ENCODE measurements around the gene GAL3ST2. TPM values are rescaled to one million over a fixed set of nuclear protein-coding genes. Genes with fewer than 3 reads are reported as not detected.
"Not testable (repeated sequence)": the region's sequence is repeated elsewhere in the genome, so short reads cannot be mapped to it uniquely, and the experiment has no call there.

The GAL3ST2 gene
- polyA plus RNA-seq, 3 donors = 0.43 to 0.88 (median 0.77) TPM

DNA sequence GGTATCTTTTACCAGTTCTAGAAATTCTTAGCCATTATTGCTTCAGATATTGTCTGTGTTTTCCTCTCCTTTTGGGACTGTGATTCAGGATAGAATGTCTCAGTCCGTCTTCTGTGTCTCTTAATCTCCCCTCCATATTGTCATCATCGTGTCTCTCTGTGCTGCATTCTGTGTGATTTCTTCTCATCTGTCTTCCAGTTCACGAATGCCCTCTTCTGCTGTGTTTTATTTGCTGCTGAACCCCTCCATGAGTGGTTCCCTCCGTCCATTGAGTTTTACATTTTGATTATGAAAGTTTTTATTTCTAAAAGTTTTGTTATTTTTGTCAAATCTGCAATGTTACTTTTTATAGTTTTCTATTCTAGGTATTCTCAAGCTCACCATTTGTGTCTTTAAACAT, 30.5 kb upstream of the GAL3ST2 start:
- DNase-seq = no peak

DNA sequence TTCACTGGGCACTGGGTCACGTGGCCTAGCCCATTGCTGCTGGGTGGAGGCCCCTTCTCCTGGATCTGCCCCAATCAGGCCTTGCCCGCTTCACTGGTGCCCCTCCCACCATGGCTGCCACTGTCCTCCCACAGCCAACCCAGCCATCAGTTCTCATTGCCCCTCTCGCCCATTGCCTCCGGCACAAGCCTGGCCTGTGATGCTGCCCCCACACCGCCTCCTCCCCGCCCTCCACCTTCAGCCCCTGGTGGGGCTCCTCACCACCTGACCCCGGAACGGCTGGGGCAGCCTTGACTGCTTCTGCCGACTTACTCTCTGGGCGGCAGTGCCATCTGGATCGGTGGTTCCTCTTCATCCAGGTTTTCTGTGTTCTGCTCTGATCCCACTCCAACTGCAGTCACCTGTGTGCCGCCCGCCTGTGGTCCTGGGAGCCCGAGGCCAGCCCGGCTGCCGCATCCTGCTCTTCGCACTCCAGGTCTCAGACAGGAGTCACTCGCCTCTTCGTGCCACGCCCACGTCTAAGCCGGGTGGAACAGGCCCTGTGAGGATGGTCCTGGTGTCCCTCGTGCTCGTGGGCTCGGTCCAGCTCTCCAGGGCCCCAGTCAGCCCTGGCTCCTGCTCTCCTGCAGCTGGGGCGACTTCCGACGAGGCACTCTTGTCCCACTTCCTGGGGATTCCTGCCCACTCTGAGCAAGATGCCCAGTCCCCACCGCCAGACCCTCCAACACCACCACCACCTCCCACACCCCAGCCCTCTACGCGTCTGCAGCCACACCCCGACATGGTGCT, 28.0 kb upstream of the GAL3ST2 start:
- DNase-seq = no peak

DNA sequence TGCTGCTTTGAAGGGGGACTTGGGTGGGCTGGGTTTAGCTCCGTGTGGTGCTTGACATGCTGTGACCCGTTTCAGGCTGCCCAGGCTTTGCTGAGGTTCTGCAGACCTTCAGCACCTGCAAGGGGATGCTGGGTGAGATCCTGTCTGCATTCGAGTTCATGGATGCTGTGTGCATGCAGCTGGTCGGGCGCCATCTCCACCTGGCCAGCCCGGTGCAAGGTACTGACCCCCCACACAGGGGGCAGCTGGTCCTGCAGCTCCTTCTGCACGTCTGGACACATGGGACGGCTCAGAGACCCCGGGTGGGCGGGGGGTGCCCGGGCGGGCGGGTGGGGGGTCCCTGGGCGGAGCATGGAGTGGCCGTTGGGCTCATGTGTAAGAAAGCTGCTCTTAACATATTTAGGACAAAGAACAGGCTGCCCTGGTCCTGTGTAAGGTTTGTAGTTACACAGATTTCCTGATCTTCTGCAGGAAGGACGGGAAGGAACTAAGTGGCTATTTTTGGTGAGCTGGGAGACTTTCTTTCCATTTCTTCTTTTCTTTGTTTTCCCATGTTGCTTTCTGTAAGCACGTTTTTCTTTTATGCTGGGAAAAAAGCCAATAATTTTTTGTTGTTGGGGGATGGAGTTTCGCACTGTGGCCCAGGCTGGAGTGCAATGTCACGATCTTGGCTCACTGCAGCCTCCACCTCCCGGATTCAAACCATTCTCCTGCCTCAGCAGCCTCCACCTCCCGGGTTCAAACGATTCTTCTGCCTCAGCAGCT, 26.4 kb upstream of the GAL3ST2 start:
- no peak for DNase-seq

DNA sequence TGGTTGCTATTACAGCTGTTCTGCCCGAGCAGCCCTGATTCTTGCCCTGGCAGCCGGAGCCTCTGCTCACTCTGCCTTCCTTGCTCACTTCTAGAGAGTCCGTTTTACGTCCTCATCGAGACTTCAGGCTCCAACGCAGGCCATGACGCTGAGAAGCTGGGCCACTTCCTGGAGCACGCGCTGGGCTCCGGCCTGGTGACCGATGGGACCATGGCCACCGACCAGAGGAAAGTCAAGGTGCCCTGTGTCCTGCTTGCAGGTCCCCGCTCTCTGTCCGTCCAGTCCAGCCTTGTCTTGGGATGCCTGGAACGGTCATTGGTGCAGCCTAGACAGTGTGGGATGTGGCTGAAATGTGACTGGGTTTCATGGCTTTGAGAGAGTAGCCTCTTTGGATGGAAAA, 25.5 kb upstream of the GAL3ST2 start:
- no peak for DNase-seq

DNA sequence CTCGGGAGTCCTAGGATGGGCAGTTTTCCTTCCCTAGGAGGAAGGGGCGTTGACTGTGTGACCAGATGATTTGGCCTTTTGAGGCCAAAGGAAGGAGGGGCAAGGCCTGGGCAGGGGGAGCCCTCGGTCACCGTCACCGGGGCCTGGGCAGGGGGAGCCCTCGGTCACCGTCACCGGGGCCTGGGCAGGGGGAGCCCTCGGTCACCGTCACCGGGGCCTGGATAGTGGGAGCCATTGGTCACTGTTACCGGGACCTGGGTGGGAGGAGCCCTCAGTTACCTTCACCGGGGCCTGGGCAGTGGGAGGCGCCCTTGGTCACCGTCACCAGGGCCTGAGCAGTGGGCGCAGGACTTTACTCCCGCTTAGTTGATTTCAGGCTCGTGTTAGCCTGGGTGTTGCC, 24.8 kb upstream of the GAL3ST2 start:
- no peak for DNase-seq

DNA sequence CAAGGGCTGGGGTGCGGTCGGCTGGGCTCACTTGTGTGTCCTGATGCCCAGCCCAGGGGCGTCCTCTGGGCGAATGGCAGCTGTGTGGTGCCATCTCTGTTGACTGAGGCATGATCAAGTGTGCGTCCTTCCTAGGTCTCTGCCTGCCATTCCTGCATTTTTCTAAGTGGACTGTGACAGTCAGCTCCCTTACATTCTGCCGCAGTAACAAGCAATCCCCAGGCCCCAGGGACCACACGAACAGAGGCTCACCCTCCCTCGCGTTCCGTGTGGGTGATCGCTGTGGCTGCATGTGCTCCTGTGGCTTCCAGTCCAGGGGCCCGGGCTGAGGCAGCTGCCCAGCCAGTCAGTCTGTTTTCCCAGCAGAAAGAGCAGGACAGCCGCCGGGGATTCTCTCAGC, 24.4 kb upstream of the GAL3ST2 start:
- no peak for DNase-seq

DNA sequence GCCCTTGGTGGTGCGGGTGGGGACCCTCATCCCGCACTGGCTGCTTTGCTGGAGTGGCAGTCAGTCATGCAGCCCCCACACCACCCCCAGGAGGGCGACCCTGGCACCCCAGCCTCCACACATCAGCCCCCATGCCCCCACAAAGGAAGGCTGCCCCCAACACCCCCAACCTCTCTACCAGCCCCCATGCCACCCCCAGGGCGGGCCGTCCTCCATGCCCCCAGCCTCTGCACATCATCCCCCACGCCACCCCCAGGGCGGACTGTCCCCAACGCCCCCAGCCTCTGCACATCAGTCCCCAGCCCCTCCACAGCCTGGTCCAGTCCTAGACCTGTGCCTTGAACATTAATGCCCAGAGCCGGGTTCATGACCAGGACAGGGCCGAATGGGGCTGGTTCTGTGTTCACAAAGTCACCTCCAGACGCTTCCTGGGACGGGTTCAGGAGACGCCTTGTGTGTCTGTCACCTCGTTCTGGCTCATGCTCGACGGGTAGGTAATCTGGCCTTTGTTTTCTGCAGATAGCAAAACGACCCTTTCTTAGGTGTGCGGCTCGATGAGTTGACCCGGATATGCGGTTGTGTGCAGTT, 23.8 kb upstream of the GAL3ST2 start:
- no peak for DNase-seq

DNA sequence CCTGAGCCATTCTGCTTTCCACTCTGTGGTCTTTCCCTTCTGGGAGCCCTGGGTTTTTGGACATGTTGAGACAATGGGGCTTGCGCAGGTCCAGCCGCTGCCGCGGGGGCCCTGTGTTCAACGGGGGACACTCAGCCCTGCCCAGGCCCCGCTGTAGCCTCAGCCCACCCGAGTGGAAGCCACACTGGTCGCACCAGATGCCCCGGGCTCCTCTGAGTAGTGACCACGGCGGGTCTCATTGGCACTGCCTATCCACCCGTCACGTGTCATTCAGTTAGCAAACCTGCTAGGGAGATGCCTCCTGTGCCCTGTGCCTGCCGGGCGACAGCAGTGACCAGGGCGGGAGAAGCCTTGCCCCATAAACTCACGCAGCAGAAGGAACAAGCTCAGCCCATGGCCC, 23.1 kb upstream of the GAL3ST2 start:
- no peak for DNase-seq

DNA sequence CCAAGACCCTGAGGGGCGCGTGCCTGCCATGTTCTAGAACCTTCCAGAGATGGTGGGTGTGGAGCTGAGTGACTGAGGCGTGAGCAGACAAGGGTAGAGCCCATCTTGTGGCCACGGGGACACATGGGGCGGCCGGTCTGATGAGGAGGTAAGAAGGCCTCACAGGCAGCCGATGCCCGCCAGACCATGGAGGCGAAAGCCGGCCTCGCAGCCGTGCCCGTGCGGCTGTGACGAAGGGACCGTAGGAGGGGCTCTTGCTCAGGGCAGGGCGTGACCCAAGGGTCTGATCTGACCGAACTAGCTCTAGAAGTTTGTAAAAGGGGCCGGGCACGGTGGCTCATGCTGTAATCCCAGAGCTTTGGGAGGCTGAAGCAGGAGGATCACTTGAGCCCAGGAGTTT, 22.6 kb upstream of the GAL3ST2 start:
- no peak for DNase-seq

DNA sequence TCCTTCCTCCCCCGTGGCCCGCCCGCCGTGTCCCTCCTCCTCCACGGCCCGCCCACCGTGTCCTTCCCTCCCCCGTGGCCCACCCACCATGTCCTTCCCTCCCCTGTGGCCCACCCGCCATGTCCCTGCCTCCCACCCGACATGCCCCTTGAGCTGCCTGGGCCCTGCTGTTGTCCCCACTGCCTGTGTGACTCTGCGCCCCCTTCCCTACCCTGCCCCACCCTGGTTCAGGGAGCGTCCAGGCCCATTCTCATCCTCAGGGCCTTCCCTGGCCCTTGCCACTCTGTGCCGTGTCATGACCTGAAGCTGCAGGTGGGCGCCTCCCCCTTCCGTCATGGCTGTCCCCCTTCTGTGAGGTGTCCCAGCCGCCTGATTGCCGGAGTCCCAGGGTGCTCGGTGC, 21.5 kb upstream of the GAL3ST2 start:
- DNase-seq = no peak

DNA sequence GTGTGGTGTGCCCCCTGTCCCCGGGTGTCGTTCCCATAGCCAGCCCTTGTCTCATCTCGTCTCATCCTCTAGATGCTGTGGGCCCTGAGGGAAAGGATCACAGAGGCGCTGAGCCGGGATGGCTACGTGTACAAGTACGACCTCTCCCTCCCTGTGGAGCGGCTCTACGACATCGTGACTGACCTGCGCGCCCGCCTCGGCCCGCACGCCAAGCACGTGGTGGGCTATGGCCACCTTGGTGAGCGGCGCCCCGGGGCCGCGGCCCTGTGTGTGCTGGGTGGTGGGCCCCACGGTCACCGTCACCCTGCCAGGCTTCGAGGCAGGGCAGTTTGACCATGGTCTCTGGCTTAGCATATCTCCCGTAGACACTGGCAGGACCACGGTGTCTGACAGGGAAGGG, 20.8 kb upstream of the GAL3ST2 start:
- no peak for DNase-seq

DNA sequence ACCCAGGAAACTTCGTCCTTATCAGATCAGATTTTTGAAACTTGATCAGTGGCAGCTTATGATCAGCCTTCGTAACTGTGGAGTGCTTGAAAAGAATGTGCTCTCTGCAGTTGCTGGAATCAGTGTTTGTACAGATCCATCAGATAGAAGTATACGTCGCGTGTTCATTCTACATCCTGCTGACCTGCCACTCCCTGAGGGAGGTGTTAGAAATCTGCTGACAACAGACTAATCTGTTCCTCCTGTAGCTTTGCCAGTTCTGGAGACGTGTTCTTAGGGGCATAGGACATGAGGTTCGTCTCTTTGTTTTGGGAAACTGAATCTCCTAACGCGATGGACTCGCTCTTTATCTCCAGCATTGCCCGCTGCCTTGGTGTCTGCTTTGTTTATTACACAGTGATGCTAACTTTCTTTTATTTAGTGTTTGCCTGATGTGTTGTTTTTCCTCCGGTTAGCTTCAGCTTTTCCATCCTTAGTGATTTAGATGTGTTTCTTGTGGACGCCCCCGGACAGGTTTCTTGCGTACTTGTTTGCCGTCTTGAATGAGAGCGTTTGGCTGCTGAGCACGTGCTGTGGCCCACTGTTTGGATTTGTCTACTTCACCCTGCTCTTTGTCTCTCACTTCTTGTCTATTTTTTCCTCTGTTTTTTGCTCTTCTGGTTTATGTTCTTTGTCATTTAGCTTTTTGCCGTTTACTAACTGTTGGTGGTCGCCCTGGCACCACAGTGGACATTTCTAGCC, 17.4 kb upstream of the GAL3ST2 start:
- no peak for DNase-seq

DNA sequence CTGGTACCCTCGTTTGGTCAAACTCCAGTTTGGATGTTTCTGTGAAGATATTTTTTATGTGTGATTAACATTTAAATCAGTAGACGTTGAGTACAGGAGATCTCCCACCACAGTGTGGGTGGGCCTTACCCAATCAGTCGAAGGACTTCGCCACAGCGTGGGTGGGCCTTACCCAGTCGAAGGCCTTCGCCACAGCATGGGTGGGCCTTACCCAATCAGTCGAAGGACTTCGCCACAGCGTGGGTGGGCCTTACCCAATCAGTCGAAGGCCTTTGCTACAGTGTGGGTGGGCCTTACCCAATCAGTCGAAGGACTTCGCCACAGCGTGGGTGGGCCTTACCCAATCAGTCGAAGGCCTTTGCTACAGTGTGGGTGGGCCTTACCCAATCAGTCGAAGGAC, 16.7 kb upstream of the GAL3ST2 start:
- not testable (repeated sequence) for DNase-seq

DNA sequence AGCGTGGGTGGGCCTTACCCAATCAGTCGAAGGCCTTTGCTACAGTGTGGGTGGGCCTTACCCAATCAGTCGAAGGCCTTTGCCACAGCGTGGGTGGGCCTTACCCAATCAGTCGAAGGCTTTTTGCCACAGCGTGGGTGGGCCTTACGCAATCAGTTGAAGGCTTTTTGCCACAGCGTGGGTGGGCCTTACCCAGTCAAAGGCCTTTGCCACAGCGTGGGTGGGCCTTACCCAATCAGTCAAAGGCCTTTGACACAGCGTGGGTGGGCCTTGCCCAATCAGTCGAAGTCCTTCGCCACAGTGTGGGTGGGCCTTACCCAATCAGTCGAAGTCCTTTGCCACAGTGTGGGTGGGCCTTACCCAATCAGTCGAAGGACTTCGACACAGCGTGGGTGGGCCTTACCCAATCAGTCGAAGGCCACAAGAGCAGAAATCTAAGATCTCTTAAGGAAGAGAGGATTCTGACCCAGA, 16.3 kb upstream of the GAL3ST2 start:
- DNase-seq = no peak

DNA sequence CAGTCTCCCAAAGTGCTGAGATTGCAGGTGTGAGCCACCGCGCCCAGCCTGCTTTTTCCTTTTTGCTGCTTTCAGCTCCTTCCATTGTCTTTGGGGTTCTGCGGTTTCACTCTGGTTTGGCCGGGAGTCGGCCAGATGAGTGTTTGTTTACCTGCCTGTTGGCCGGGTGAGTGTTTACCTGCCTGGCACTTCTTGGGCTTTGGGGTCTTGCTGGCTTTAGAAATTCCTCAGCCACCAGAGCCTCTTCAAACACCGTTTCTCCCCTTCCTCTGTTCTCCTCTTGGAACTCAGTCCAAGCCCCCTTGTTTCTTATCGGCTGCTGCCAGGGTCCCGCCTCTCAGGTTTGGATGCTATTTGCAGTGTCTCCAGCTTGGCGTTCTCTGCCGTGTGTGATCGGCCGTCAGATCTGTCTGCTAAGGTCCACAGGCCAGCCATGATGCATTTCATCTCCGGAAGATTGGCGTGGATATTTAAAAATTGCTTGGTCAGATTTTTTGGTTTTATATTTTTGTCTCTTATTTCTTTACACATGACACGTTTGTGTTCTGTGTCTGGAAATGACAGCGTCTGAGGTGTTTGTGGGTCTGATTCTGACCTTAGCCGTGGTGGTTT, 14.2 kb upstream of the GAL3ST2 start:
- DNase-seq = no peak

DNA sequence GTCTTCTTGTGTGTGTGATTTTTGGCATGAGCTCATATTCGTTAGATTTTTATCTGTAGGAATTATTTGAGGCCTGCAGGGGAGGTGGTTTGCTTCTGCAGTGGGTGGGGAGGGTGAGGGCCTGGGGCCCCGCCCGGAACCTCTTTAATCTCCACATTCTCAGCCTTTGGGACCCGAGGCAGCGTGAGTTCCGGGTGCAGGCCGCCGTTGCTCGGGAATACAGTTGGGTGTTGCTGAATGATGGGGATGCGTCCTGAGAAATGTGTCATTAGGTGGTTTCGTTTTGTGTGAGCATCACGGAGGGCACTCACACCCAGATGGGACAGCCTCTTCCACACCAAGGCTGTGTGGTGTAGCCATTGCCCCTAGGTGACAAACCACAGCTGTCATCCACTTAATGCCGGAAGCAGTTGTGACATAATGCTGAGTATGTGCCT, 13.7 kb upstream of the GAL3ST2 start:
- no peak for DNase-seq

DNA sequence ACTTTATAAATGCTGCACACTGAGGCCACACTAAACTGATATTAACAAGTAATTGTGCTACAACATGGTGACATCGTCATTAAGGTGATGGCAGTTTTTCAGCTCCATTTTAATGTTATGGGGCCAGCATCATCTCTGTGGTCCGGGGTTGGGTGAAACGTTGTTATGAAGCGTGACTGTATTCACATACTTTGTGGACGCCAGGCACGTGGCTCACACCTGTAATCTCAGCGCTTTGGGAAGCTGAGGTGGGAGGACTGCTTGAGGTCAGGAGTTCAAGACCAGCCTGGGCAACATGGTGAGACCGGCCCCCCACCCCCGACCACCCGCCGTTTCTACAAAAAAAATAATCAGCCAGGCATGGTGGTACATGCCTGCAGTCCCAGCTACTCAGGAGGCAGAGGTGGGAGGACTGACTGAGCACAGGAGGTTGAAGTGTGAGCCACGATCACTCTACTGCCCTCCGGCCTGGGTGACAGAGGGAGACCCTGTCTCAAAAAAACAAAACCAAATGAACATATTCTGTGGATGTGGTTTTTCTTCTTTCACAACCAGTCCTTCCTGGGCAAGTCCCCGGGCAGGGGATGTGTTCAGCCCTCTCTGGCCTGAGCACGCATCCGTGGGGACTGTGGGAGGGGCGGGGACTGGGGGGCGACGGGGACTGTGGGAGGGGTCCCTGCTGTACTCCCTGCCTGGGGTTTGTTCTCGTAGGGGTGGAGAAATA, 12.9 kb upstream of the GAL3ST2 start:
- no peak for DNase-seq

DNA sequence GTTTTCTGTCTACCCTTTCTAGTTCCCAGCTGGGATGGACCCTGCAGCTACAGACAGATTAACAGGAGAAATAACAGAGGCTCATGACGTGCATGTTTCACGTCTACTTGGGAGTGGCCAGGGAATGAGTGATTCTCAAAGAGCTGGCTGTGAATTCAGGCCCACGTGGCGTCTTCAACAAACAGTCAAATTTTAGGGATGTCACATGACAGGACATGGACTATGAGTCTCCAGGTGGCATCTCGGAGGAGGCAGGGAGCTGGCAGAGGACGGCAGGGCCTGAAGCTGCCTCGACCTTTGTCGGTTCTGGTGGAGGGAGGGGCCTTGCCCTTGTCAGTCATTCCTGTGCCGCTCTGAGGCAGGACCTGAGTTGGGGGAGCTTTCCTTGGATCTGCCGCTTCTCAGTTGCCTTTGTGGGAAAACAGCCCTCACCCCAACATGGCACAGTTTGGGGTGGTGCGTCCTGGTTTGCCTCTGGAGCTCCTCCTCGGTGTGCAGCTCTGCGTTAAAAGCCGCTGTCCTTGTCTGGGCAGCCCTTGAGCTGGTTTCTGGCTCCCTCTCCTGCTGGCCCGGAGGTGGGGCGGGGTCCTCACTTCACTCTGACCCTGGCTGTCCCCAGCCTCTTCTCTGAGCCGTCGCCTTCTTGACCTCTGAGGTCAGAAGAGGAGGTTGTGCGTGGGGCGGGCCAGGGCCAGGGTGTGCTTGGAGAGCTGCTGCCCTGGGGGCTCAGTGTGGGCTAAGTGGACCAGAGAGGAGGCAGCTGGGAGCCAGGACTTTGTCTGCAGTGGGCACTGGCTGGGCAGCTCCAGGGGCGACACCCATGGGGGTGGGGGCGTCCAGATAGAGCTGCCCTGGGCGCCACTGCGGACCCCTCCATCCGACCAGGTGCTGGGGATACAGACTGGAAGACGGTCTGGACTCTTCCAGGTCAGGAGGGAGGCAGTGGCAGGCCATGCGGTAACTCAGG, 12.1 kb upstream of the GAL3ST2 start:
- DNase-seq = peak; percentile 31

DNA sequence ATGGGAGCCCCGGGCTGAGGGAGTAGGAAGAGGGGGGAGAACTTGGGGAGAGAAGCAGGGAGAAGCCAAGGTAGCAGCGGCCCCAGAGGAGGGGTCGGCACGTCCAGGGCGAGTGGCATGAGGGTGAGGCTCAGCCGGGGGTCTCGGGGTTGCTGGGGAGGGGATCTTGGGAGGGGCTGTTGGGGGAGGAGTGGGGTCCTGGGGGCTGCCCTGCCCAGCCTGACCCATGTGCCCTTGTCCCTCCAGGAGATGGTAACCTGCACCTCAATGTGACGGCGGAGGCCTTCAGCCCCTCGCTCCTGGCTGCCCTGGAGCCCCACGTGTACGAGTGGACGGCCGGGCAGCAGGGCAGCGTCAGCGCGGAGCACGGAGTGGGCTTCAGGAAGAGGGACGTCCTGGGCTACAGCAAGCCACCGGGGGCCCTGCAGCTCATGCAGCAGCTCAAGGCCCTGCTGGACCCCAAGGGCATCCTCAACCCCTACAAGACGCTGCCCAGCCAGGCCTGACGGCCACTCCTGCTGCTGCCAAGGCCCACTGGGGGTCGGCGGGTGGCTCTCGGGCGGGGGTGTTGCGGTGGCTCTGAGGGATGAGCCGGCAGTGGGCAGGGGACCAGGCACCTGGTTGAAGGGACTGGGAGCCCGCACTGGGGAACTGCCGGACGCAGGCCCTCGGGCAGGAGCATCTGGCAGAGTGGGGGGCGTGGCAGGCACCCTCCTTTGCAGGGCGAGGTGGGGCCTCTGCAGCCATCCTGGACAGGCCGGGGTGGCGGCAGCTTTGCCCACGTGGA, 9.0 kb upstream of the GAL3ST2 start:
- DNase-seq = no peak
